DMS114 treated with DMSO at 0.1 percent for 48 hours (cell line): ENCODE data around the gene DPH1.
A peak's percentile ranks its signal among the peaks of the same experiment; 100 is the strongest.
"Not testable (repeated sequence)": the region's sequence is repeated elsewhere in the genome, so short reads cannot be mapped to it uniquely, and the experiment has no call there.

Experiments used
- DNase-seq: peaks from one replicate; lab custom pipeline; 2025; ENCODE audit not compliant: unreplicated experiment; lab: John Stamatoyannopoulos, UW

Gene DPH1

GRCh38 chr17:2029911-2030778 is at the start of gene DPH1:
TSS of gene DPH1 (plus strand) at chr17:2030153. CDS start at chr17:2030170, 17 bp downstream.
- peak; percentile 80 for DNase-seq

- no peak for DNase-seq
Measured at GRCh38 chr17:1980665-1981250, 49.2 kb upstream of the DPH1 start.

- not testable (repeated sequence) for DNase-seq
Measured at GRCh38 chr17:1982793-1983366, 47.1 kb upstream of the DPH1 start.

GRCh38 chr17:1985093-1985492 is 44.9 kb upstream of the DPH1 start:
- no peak for DNase-seq

GRCh38 chr17:1985686-1986085 is 44.3 kb upstream of the DPH1 start:
- DNase-seq = no peak

GRCh38 chr17:1986783-1987451 is 43.0 kb upstream of the DPH1 start:
- no peak for DNase-seq

GRCh38 chr17:1989135-1989534 is 40.8 kb upstream of the DPH1 start:
- DNase-seq = no peak

GRCh38 chr17:1992541-1992940 is 37.4 kb upstream of the DPH1 start:
- DNase-seq = no peak

- DNase-seq = no peak
Measured at GRCh38 chr17:1994707-1995106, 35.2 kb upstream of the DPH1 start.

- DNase-seq = no peak
Measured at GRCh38 chr17:1995321-1995892, 34.5 kb upstream of the DPH1 start.

- DNase-seq = no peak
Measured at GRCh38 chr17:1995907-1996799, 33.8 kb upstream of the DPH1 start.

- no peak for DNase-seq
Measured at GRCh38 chr17:1996800-1997288, 33.1 kb upstream of the DPH1 start.

- no peak for DNase-seq
Measured at GRCh38 chr17:1997289-1997926, 32.5 kb upstream of the DPH1 start.

- no peak for DNase-seq
Measured at GRCh38 chr17:1997927-1998742, 31.8 kb upstream of the DPH1 start.

- DNase-seq = no peak
Measured at GRCh38 chr17:1999557-2000251, 30.2 kb upstream of the DPH1 start.

- no peak for DNase-seq
Measured at GRCh38 chr17:2002767-2003329, 27.1 kb upstream of the DPH1 start.

GRCh38 chr17:2003525-2003924 is 26.4 kb upstream of the DPH1 start:
- DNase-seq = no peak

- no peak for DNase-seq
Measured at GRCh38 chr17:2004435-2004952, 25.5 kb upstream of the DPH1 start.
